Measurements from ENCODE around the gene ITGB1BP2. TPM values are rescaled to one million over a fixed set of nuclear protein-coding genes. Genes with fewer than 3 reads are reported as not detected.

The ITGB1BP2 gene
- total RNA-seq, 2 experiments from 2014 or later: 5.3 to 6.7 TPM

DNA sequence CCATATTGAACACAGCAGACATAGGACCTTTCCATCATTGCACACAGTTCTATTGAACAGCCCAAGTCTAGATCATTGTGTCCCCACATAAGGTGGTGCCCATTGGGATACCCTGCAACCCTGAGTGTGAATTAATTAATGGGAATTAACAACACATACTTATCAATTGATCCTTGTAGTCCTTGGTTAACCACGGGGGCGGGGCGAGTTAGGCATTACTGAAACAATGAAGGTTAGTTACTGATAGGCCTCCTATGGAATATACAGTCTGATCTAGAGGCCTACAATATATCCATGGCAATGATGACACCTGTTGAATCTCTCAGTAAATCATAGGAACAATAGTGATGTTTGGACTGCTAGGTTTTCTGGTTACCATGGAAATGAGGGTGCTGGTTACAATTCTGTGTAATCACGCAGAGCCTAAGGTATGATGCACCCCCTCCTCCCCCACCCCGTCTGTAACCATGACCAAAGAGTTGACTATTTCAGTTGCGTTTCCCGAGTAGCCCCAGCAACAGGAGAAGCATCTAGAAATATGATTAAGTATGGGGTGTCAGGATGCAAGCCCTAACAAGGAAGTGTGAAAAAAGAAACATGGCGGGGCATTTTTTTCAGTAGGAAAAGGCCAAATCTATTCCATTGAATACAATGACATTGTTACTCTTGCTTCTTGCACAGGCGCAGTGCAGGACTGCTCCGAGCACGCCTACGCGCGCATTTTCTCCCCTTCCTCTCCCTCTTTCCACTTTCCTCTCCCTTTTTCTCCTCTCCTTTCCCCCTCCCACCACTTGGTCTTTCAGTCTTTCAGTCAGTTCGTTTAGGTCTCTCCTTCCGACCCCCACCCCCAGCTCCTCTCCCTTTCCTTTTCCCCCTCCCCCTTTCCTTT, 18.8 kb upstream of the ITGB1BP2 start:
- TF ChIP-seq, protein P1, sequence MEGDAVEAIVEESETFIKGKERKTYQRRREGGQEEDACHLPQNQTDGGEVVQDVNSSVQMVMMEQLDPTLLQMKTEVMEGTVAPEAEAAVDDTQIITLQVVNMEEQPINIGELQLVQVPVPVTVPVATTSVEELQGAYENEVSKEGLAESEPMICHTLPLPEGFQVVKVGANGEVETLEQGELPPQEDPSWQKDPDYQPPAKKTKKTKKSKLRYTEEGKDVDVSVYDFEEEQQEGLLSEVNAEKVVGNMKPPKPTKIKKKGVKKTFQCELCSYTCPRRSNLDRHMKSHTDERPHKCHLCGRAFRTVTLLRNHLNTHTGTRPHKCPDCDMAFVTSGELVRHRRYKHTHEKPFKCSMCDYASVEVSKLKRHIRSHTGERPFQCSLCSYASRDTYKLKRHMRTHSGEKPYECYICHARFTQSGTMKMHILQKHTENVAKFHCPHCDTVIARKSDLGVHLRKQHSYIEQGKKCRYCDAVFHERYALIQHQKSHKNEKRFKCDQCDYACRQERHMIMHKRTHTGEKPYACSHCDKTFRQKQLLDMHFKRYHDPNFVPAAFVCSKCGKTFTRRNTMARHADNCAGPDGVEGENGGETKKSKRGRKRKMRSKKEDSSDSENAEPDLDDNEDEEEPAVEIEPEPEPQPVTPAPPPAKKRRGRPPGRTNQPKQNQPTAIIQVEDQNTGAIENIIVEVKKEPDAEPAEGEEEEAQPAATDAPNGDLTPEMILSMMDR (IDR thresholded peaks at IDR 0.05): no peak
- peak; percentile 82 for DNase-seq
- intact Hi-C loops (cut with micrococcal nuclease): loop anchor here (2.0 to 10.0 kb wide), 4 partner anchors 28 to 252 kb away; partner anchors contain the start of genes OGT, TAF1 and ZMYM3
- CTCF ChIA-PET: interaction anchor here (0.8 to 2.3 kb wide), 6 partner anchors 25 to 100 kb away, joined by 3 to 15 read pairs (median 4); partner anchors contain the start of gene ZMYM3
- peak overlapping the region; percentile 86 for H3K4me3 Mint-ChIP-seq
- H3K36me3 Mint-ChIP-seq (ENCODE audit: low read depth): peaks cover 25% of the 10 kb centered on the region
- peak; percentile 60 for ATAC-seq
- peaks cover 4% of the 10 kb centered on the region for H3K4me1 Mint-ChIP-seq (ENCODE audit: low read depth)
- peak overlapping the region; percentile 95 for H3K27ac Mint-ChIP-seq
- POLR2A ChIA-PET: interaction anchor here (0.6 to 4.7 kb wide), 17 partner anchors 10 to 994 kb away, joined by 3 to 19 read pairs (median 5); partner anchors contain the start of genes MED12, OGT, RPS4X and TAF1
- no peaks in the 10 kb centered on the region for H3K9me3 Mint-ChIP-seq
- H3K27me3 Mint-ChIP-seq: no peaks in the 10 kb centered on the region

DNA sequence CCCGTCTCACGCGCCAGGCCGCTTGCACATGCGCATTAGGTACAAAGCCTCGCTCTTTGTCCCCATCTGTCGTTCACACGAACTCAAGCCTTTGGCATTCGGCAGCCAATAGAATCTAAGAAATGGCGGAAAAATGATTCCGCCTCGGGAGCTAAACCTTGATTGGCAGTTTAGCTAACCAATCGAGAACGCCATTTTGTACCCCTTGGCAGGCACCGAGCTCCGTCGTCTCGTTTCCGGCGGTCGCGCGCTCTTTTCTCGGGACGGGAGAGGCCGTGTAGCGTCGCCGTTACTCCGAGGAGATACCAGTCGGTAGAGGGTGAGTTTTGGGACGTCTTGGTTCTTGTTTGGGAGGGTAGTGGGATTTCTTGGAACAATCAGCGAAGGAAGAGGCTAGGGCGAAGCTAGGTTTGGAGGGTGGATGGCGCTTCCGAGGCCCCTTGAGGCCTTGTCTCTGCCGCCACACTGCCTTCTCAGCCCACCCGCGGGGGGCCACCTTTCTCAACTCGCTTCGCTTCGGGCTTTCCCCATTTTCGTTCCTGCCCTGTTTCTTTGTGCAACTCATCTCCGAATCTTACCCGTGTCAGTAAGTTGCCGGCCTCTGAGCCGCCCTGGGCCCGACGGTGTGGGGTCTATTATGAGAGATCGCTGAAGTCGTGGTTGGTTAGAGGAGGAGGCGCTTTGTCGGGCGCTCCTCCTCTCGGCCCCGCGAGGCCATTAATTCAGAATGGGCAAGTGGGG, 18.0 kb upstream of the ITGB1BP2 start, which contains the start of gene NONO:
Gene NONO (plus strand): TSS at position 233 of the 741 bp plus-strand sequence. CDS start 7,003 bp downstream, outside the sequence.
- Mint-ChIP-seq H3K27ac (peak within 1 kb of the TSS; percentile 95), H3K36me3 (ENCODE audit: low read depth) (peaks cover 26% of the 10 kb centered on the region), H3K9me3 (no peaks in the 10 kb centered on the region), H3K4me1 (ENCODE audit: low read depth) (peaks cover 5% of the 10 kb centered on the region), H3K4me3 (peak within 1 kb of the TSS; percentile 86), H3K27me3 (no peaks in the 10 kb centered on the region)
- ChIA-PET POLR2A (interaction anchor here (0.6 to 4.7 kb wide), 17 partner anchors 9 to 993 kb away, joined by 3 to 19 read pairs (median 5); partner anchors contain the start of genes CXCR3, MED12, OGT and RPS4X), CTCF (interaction anchor here (0.8 to 2.3 kb wide), 6 partner anchors 26 to 101 kb away, joined by 3 to 15 read pairs (median 4); partner anchors contain the start of gene ZMYM3)
- intact Hi-C loops (cut with micrococcal nuclease): loop anchor here (2.0 to 10.0 kb wide), 4 partner anchors 29 to 251 kb away; partner anchors contain the start of genes OGT, TAF1 and ZMYM3
- TF ChIP-seq, protein P1 (IDR thresholded peaks at IDR 0.05): no peak
- peak; percentile 87 for DNase-seq
- ATAC-seq: peak; percentile 81

DNA sequence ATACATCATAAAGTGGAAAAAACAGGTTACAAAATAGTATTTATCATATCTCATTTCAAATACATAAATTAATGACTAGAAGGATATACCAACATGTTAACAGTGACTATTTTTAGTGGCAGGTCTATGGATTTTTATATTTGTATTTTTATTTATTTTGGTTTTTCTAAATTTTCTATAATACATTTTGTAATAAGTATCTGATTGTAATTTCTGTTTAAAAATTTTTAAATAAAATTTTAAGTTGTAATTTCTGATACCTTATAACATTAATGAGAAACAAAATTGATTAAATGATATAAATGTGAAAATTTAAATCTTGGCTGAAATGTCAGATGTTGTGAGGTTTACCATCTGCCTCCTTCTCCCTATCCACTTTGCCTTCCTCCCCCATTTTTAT, 15.6 kb upstream of the ITGB1BP2 start:
- Mint-ChIP-seq H3K4me1 (ENCODE audit: low read depth) (peaks cover 9% of the 10 kb centered on the region), H3K9me3 (no peaks in the 10 kb centered on the region), H3K4me3 (peak overlapping the region; percentile 86), H3K27ac (peak overlapping the region; percentile 55), H3K36me3 (ENCODE audit: low read depth) (peaks cover 37% of the 10 kb centered on the region), H3K27me3 (no peaks in the 10 kb centered on the region)
- DNase-seq (no peak), ATAC-seq (no peak)
- intact Hi-C loops (cut with micrococcal nuclease): loop anchor here (10.0 kb wide), 2 partner anchors 91 to 249 kb away; partner anchors contain the start of gene OGT
- ChIA-PET POLR2A (interaction anchor here (0.7 to 4.7 kb wide), 6 partner anchors 30 to 256 kb away, joined by 3 to 13 read pairs (median 4); partner anchors contain the start of gene TAF1), CTCF (no interaction called here)
- TF ChIP-seq, protein P1 (IDR thresholded peaks at IDR 0.05): no peak

DNA sequence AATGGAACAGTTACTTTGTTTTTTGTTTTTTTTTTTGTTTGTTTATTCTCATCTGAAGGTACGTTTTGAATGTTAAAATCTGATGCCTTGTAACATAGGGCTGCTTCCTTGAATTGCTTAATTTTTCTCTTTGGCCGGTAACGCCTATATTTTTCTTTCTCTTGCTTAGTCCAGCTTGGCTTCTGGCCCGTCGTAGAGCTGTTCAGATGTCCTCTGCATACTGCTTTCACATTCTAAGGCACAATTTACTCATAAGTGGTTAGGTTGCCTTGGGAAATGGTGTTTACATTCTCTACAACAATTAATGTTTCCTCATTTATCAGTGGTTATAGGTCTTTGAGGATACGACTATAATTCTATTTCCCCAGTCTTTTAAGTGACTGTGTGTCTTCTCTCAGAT, 10.2 kb upstream of the ITGB1BP2 start:
- Mint-ChIP-seq H3K36me3 (ENCODE audit: low read depth) (peaks cover 44% of the 10 kb centered on the region), H3K4me1 (ENCODE audit: low read depth) (peaks cover 13% of the 10 kb centered on the region), H3K4me3 (no peak overlapping the region), H3K27me3 (no peaks in the 10 kb centered on the region), H3K9me3 (no peaks in the 10 kb centered on the region), H3K27ac (peak overlapping the region; percentile 30)
- ChIA-PET POLR2A (interaction anchor here (0.6 to 1.7 kb wide), 6 partner anchors 8 to 253 kb away, joined by 3 to 12 read pairs (median 4); partner anchors contain the start of genes ITGB1BP2 and NONO), CTCF (no interaction called here)
- intact Hi-C loops (cut with micrococcal nuclease): no loop called here
- TF ChIP-seq, protein P1 (IDR thresholded peaks at IDR 0.05): no peak
- DNase-seq (no peak), ATAC-seq (no peak)
